Neuronal stem cell (in vitro differentiated cells): Measurements from ENCODE around the gene N4BP2.

Source experiments
- DNase-seq: peaks from one replicate; pipeline ENCODE4 v3.0.0-alpha.2; 2013; ENCODE audit warnings: low spot score
- H2AFZ ChIP-seq: one replicate; pipeline ENCODE4 v1.6.1; 2013; ENCODE audit warnings: mild to moderate bottlenecking, low read length, inconsistent platforms
- H2AK5ac ChIP-seq: 2 replicates; pipeline ENCODE4 v1.6.1; 2013; ENCODE audit warnings: low read depth, mild to moderate bottlenecking, inconsistent platforms, low read length, moderate library complexity, mixed read lengths
- H2BK120ac ChIP-seq: 2 replicates; pipeline ENCODE4 v1.6.1; 2013; ENCODE audit warnings: low read depth, mild to moderate bottlenecking, inconsistent platforms, low read length, moderate library complexity, mixed read lengths
- H2BK12ac ChIP-seq: one replicate; pipeline ENCODE4 v1.6.1; 2013; ENCODE audit warnings: low read length, inconsistent platforms
- H2BK15ac ChIP-seq: 2 replicates; pipeline ENCODE4 v1.6.1; 2013; ENCODE audit warnings: mild to moderate bottlenecking, low read length, inconsistent platforms, mixed read lengths
- H2BK5ac ChIP-seq: one replicate; pipeline ENCODE4 v1.6.1; 2013; ENCODE audit warnings: inconsistent platforms, mild to moderate bottlenecking, low read length, moderate library complexity
- H3K14ac ChIP-seq: one replicate; pipeline ENCODE4 v1.6.1; 2013; ENCODE audit warnings: low read length, inconsistent platforms
- H3K18ac ChIP-seq: 2 replicates; pipeline ENCODE4 v1.6.1; 2013; ENCODE audit warnings: low read length, inconsistent platforms
- H3K23ac ChIP-seq: 2 replicates; pipeline ENCODE4 v1.6.1; 2013; ENCODE audit warnings: low read depth, mild to moderate bottlenecking, mixed read lengths, low read length, inconsistent platforms; ENCODE audit not compliant: poor library complexity
- H3K27ac ChIP-seq: replicated peaks from 3 replicates; pipeline ENCODE4 v1.5.1; 2013; ENCODE audit warnings: low read length, inconsistent platforms
- H3K27me3 ChIP-seq, 3 experiments: 2 replicates each; pipeline ENCODE4 v1.6.1; 2013; ENCODE audit warnings: low read length in 3 of 3, mild to moderate bottlenecking in 2 of 3, inconsistent platforms in 1 of 3, low read depth in 1 of 3, mixed read lengths in 1 of 3, moderate library complexity in 1 of 3; ENCODE audit not compliant: control insufficient read depth in 3 of 3, insufficient read depth in 3 of 3
- H3K36me3 ChIP-seq, 2 donors: replicated peaks in 1 of 2; 2 replicates each; pipeline ENCODE4 v1.6.1; 2013; ENCODE audit warnings: low read length in 2 of 2; ENCODE audit not compliant: control insufficient read depth in 2 of 2, insufficient read depth in 2 of 2
- H3K4ac ChIP-seq: 2 replicates; pipeline ENCODE4 v1.6.1; 2013; ENCODE audit warnings: inconsistent platforms, mild to moderate bottlenecking, low read length, moderate library complexity
- H3K4me1 ChIP-seq, 2 donors: 1 replicate in 1 of 2; 2 replicates in 1 of 2; pipeline ENCODE4 v1.6.1; 2013; ENCODE audit warnings: low read length in 2 of 2, low read depth in 1 of 2; ENCODE audit not compliant: control insufficient read depth in 2 of 2, insufficient read depth in 1 of 2
- H3K4me2 ChIP-seq: one replicate; pipeline ENCODE4 v1.6.1; 2013; ENCODE audit warnings: mild to moderate bottlenecking, low read length, inconsistent platforms; ENCODE audit not compliant: insufficient read depth, poor library complexity, severe bottlenecking
- H3K4me3 ChIP-seq, 2 donors: 2 replicates each; pipeline ENCODE4 v1.5.1; 2013; ENCODE audit warnings: low read length in 2 of 2, mild to moderate bottlenecking in 2 of 2, inconsistent platforms in 1 of 2, moderate library complexity in 1 of 2
- H3K79me1 ChIP-seq: one replicate; pipeline ENCODE4 v1.6.1; 2013; ENCODE audit warnings: low read depth, mild to moderate bottlenecking, inconsistent platforms, low read length, moderate library complexity
- H3K9ac ChIP-seq: one replicate; pipeline ENCODE4 v1.6.1; 2013; ENCODE audit warnings: mild to moderate bottlenecking, low read depth, low read length, inconsistent platforms; ENCODE audit not compliant: poor library complexity
- H3K9me3 ChIP-seq, 2 donors: replicated peaks in 1 of 2; 2 replicates each; pipeline versions ENCODE3 to v1.6.1; 2013; ENCODE audit warnings: low read length in 2 of 2, mild to moderate bottlenecking in 2 of 2, inconsistent platforms in 1 of 2, low read depth in 1 of 2, mixed read lengths in 1 of 2, moderate library complexity in 1 of 2; ENCODE audit not compliant: control insufficient read depth in 2 of 2, insufficient read depth in 1 of 2
- H4K8ac ChIP-seq: one replicate; pipeline ENCODE4 v1.6.1; 2013; ENCODE audit warnings: low read depth, mild to moderate bottlenecking, inconsistent platforms, low read length, moderate library complexity
- H4K91ac ChIP-seq: one replicate; pipeline ENCODE4 v1.6.1; 2013; ENCODE audit warnings: low read length, low read depth, mild to moderate bottlenecking, inconsistent platforms; ENCODE audit not compliant: poor library complexity
- WGBS, 2 donors: extraction: QIAGEN DNeasy Blood & Tissue Kit; methylation state at CpG; one replicate each; pipeline ENCODE4 v1.1.7; 2013; ENCODE audit warnings: missing lambda C conversion rate in 2 of 2, mixed read lengths in 1 of 2; ENCODE audit not compliant: insufficient read length in 2 of 2, insufficient replicate concordance in 1 of 2; ENCODE audit errors: extremely low coverage in 2 of 2; 5-methylcytosine and 5-hydroxymethylcytosine counted together

Gene N4BP2

DNA sequence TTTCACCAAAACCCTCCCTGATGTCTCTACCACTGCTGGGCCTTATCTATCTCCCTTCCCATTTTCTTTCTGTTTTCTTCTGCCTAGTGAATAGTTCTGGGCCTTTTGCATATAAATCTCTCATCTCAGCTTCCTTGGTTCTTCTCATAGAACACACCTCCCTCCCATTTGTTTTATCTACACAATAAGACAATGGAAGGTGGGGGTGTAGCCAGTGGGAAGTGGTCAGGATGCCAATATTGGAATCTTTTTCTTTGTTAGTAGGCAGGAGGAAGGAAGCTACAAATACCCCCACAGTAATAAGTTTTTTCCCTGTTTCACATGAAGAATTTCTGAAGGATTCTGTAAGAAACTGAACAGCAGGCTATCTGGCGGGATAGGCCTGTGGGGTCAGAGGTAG, 109.3 kb downstream of the N4BP2 start:
- Histone ChIP-seq H2BK120ac (no peak overlapping the region), H3K4ac (no peak overlapping the region), H3K9ac (no peak overlapping the region), H3K79me1 (no peaks in the 10 kb centered on the region), H3K23ac (no peak overlapping the region), H3K4me2 (no peak overlapping the region), H3K9me3 (peaks cover 0 to 12% of the 10 kb centered on the region in 2 donors), H3K14ac (no peak overlapping the region), H3K4me1 (no peaks in the 10 kb centered on the region), H3K18ac (no peak overlapping the region), H3K4me3 (no peak overlapping the region), H2BK15ac (no peak overlapping the region), H4K8ac (no peak overlapping the region), H4K91ac (no peak overlapping the region), H3K27ac (no peak overlapping the region), H2BK12ac (no peak overlapping the region), H3K27me3 (no peaks in the 10 kb centered on the region), H2AFZ (no peak overlapping the region), H3K36me3 (peaks cover 0 to 25% of the 10 kb centered on the region in 2 donors), H2BK5ac (no peak overlapping the region), H2AK5ac (no peak overlapping the region)
- DNase-seq, result no peak
- WGBS, 2 donors, result no CpG with 5 or more reads among the region's 1 CpG

DNA sequence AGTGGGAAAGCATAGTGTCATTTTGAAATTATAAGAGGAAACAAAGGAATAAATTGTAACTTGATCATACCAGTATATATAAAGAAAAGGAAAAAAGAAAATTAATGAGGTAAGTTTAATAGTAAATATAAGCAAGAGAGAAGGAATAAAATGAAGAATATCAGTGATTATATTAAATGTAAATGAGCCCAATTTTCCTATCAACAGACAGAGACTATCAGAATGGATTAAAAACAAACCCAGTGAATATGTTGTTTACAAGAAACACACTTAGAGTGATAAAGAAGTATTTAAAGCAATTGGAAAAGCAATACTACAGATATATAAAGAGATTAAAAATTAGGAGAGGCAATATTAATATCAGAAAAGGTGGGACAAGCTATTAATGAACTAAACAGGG, 111.4 kb downstream of the N4BP2 start:
- H3K4me3 ChIP-seq, result no peak overlapping the region

DNA sequence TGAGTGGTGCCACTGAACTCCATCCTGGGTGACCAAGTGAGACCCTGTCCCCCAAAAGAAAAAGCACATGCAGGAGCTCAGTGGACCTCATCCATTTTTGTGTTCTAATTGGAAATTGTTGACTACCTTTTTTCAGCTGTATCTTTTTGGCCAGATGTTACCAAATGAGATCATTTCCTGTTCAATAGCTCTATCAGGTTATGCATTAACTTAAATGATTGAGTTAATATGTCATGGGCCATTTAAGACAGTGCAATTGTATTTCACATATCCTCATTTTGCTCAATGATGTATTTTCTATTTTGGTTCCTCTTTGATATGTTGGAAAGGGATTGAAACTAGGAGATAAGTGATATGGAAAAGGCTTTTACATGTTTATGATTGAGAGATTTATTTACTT, 113.9 kb downstream of the N4BP2 start:
- no peak overlapping the region for H2BK12ac ChIP-seq
- H3K4me3 ChIP-seq, result no peak overlapping the region
- no peak overlapping the region for H3K14ac ChIP-seq
- no peak overlapping the region for H3K27ac ChIP-seq
- H2AK5ac ChIP-seq, result no peak overlapping the region
- H3K36me3 ChIP-seq, result peaks cover 0 to 7% of the 10 kb centered on the region in 2 donors
- H3K4ac ChIP-seq, result no peak overlapping the region
- H3K9me3 ChIP-seq, result peaks cover 0 to 12% of the 10 kb centered on the region in 2 donors
- no peak overlapping the region for H3K18ac ChIP-seq
- no peak overlapping the region for H3K9ac ChIP-seq
- H3K4me1 ChIP-seq, result no peaks in the 10 kb centered on the region
- no peaks in the 10 kb centered on the region for H3K79me1 ChIP-seq
- H4K8ac ChIP-seq, result no peak overlapping the region
- no peak overlapping the region for H2BK120ac ChIP-seq
- DNase-seq, result no peak
- no peak overlapping the region for H2BK15ac ChIP-seq
- H4K91ac ChIP-seq, result no peak overlapping the region
- no peak overlapping the region for H3K4me2 ChIP-seq
- no peak overlapping the region for H2AFZ ChIP-seq
- no peak overlapping the region for H2BK5ac ChIP-seq
- no peak overlapping the region for H3K23ac ChIP-seq
- no peaks in the 10 kb centered on the region for H3K27me3 ChIP-seq

More for the DNA sequence above, 111.4 kb downstream of the N4BP2 start:
- no peak overlapping the region for H2BK12ac ChIP-seq
- H3K4me1 ChIP-seq, result no peaks in the 10 kb centered on the region
- H3K23ac ChIP-seq, result no peak overlapping the region
- no peak overlapping the region for H2BK120ac ChIP-seq
- no peak overlapping the region for H2AFZ ChIP-seq
- H3K79me1 ChIP-seq, result no peaks in the 10 kb centered on the region
- H4K91ac ChIP-seq, result no peak overlapping the region
- H3K18ac ChIP-seq, result no peak overlapping the region
- no peak overlapping the region for H3K4me2 ChIP-seq
- no peaks in the 10 kb centered on the region for H3K27me3 ChIP-seq
- DNase-seq, result no peak
- H3K36me3 ChIP-seq, result peaks cover 0 to 7% of the 10 kb centered on the region in 2 donors
- no peak overlapping the region for H4K8ac ChIP-seq
- H2BK5ac ChIP-seq, result no peak overlapping the region
- no peak overlapping the region for H3K4ac ChIP-seq
- no peak overlapping the region for H2AK5ac ChIP-seq
- H3K9me3 ChIP-seq, result peaks cover 0 to 12% of the 10 kb centered on the region in 2 donors
- H3K9ac ChIP-seq, result no peak overlapping the region
- no peak overlapping the region for H3K27ac ChIP-seq
- no peak overlapping the region for H2BK15ac ChIP-seq
- no peak overlapping the region for H3K14ac ChIP-seq

DNA sequence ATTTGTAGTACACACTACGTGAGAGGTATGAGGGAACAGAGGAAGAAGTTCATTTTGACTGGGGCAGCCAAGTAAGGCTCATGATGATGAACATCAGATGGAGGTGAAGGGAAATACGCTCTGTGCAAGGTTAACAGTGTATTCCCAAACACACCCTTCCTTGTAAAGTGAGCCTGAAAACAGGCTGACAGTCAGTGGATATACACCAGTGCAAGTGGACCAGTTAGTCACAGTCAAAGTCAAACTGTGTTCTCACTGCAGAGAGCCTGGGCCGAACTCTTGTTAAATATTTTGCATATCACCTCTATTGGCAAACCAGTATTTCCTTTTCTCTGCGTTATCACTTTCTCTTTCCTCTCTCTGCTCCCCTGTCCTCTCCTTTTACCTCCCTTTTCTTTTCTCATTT, 116.8 kb downstream of the N4BP2 start:
- Histone ChIP-seq H3K79me1 (no peaks in the 10 kb centered on the region), H2AFZ (no peak overlapping the region), H3K4me3 (no peak overlapping the region), H3K9ac (no peak overlapping the region), H4K91ac (no peak overlapping the region), H2AK5ac (no peak overlapping the region), H3K23ac (no peak overlapping the region), H3K27ac (no peak overlapping the region), H3K9me3 (no peaks in the 10 kb centered on the region), H2BK5ac (no peak overlapping the region), H3K4me1 (peaks cover 2 to 3% of the 10 kb centered on the region in 2 donors), H3K36me3 (no peaks in the 10 kb centered on the region), H3K4me2 (no peak overlapping the region), H3K18ac (no peak overlapping the region), H3K27me3 (no peaks in the 10 kb centered on the region), H3K14ac (no peak overlapping the region), H2BK15ac (no peak overlapping the region), H2BK120ac (no peak overlapping the region), H3K4ac (no peak overlapping the region), H4K8ac (no peak overlapping the region), H2BK12ac (no peak overlapping the region)
- no peak for DNase-seq
- WGBS, 2 donors, result no CpG with 5 or more reads among the region's 4 CpGs
